ENCODE results near the gene GRIA1.
A peak's percentile ranks its signal among the peaks of the same experiment; 100 is the strongest.
"Not testable (repeated sequence)": the region's sequence is repeated elsewhere in the genome, so short reads cannot be mapped to it uniquely, and the experiment has no call there.

GRIA1 gene

GRCh38 chr5:153818626-153819025 lies 328.2 kb downstream of the GRIA1 start:
- TF ChIP-seq L3MBTL2 (conservative IDR thresholded peaks at IDR 0.05) = no peak
- CTCF ChIA-PET = no interaction called here
- DNase-seq (ENCODE audit: extremely low spot score) = no peak
- POLR2A ChIA-PET = no interaction called here

- CTCF ChIA-PET = no interaction called here
- TF ChIP-seq PKNOX1 (IDR thresholded peaks at IDR 0.05) (no peak), SUZ12 (IDR thresholded peaks at IDR 0.05) (no peak), FOXK2 (IDR thresholded peaks at IDR 0.05) (no peak), TARDBP (IDR thresholded peaks at IDR 0.05) (no peak), SP1 (IDR thresholded peaks at IDR 0.05) (no peak), ELF4 (IDR thresholded peaks at IDR 0.05) (no peak)
- DNase-seq (ENCODE audit: extremely low spot score) = no peak
- POLR2A ChIA-PET = no interaction called here
These were observed 332.6 kb downstream of the GRIA1 start for GRCh38 chr5:153823036-153823435.

GRCh38 chr5:153824909-153825308 lies 334.4 kb downstream of the GRIA1 start:
- DNase-seq (ENCODE audit: extremely low spot score) = no peak
- ChIA-PET CTCF (no interaction called here), POLR2A (no interaction called here)
- TF ChIP-seq SP1 (IDR thresholded peaks at IDR 0.05) (no peak), BHLHE40 (IDR thresholded peaks at IDR 0.05; ENCODE audit: borderline replicate concordance) (no peak)

- no peak for DNase-seq (ENCODE audit: extremely low spot score)
- TF ChIP-seq CTBP1 (IDR thresholded peaks at IDR 0.05; ENCODE audit: borderline replicate concordance) = no peak
- no peak for TF ChIP-seq SUZ12 (IDR thresholded peaks at IDR 0.05)
- no peak for TF ChIP-seq ELF4 (IDR thresholded peaks at IDR 0.05)
- TF ChIP-seq TARDBP (IDR thresholded peaks at IDR 0.05) = no peak
- no peak for TF ChIP-seq LEF1 (IDR thresholded peaks at IDR 0.05; ENCODE audit: borderline replicate concordance)
- ChIA-PET CTCF (interaction anchor here (1.1 kb wide), 1 partner anchor 138 kb away, joined by 6 read pairs; no protein-coding TSS in a partner anchor), POLR2A (no interaction called here)
These were observed 336.9 kb downstream of the GRIA1 start for GRCh38 chr5:153827397-153827796.

- POLR2A ChIA-PET = no interaction called here
- TF ChIP-seq PKNOX1 (IDR thresholded peaks at IDR 0.05) (no peak), FOXK2 (IDR thresholded peaks at IDR 0.05) (no peak), ZNF384 (IDR thresholded peaks at IDR 0.05) (no peak), HDGF (IDR thresholded peaks at IDR 0.05; ENCODE audit: borderline replicate concordance) (no peak), TARDBP (IDR thresholded peaks at IDR 0.05) (no peak), FOXA1 (IDR thresholded peaks at IDR 0.05) (no peak), ELF4 (IDR thresholded peaks at IDR 0.05) (no peak), L3MBTL2 (conservative IDR thresholded peaks at IDR 0.05) (no peak), BHLHE40 (IDR thresholded peaks at IDR 0.05; ENCODE audit: borderline replicate concordance) (no peak), NFRKB (IDR thresholded peaks at IDR 0.05) (no peak), FOXM1 (IDR thresholded peaks at IDR 0.05; ENCODE audit: borderline replicate concordance) (no peak), ARNT (IDR thresholded peaks at IDR 0.05) (no peak), CTBP1 (IDR thresholded peaks at IDR 0.05; ENCODE audit: borderline replicate concordance) (no peak), SUZ12 (IDR thresholded peaks at IDR 0.05) (no peak), LEF1 (IDR thresholded peaks at IDR 0.05; ENCODE audit: borderline replicate concordance) (no peak), SP1 (IDR thresholded peaks at IDR 0.05) (no peak)
- DNase-seq (ENCODE audit: extremely low spot score) = no peak
- CTCF ChIA-PET = no interaction called here
These were observed 339.1 kb downstream of the GRIA1 start for GRCh38 chr5:153829510-153830065.

- TF ChIP-seq FOXK2 (IDR thresholded peaks at IDR 0.05) = no peak
- TF ChIP-seq TARDBP (IDR thresholded peaks at IDR 0.05) = no peak
- TF ChIP-seq SP1 (IDR thresholded peaks at IDR 0.05) = no peak
- TF ChIP-seq FOXM1 (IDR thresholded peaks at IDR 0.05; ENCODE audit: borderline replicate concordance) = no peak
- TF ChIP-seq NFRKB (IDR thresholded peaks at IDR 0.05) = no peak
- no peak for TF ChIP-seq PKNOX1 (IDR thresholded peaks at IDR 0.05)
- TF ChIP-seq ELF4 (IDR thresholded peaks at IDR 0.05) = no peak
- no peak for TF ChIP-seq L3MBTL2 (conservative IDR thresholded peaks at IDR 0.05)
- TF ChIP-seq CTBP1 (IDR thresholded peaks at IDR 0.05; ENCODE audit: borderline replicate concordance) = no peak
- no peak for TF ChIP-seq BHLHE40 (IDR thresholded peaks at IDR 0.05; ENCODE audit: borderline replicate concordance)
- no peak for TF ChIP-seq SUZ12 (IDR thresholded peaks at IDR 0.05)
- TF ChIP-seq LEF1 (IDR thresholded peaks at IDR 0.05; ENCODE audit: borderline replicate concordance) = no peak
- no peak for TF ChIP-seq FOXA1 (IDR thresholded peaks at IDR 0.05)
- no peak for TF ChIP-seq HDGF (IDR thresholded peaks at IDR 0.05; ENCODE audit: borderline replicate concordance)
- TF ChIP-seq ARNT (IDR thresholded peaks at IDR 0.05) = no peak
- DNase-seq (ENCODE audit: extremely low spot score) = peak; percentile 41
- POLR2A ChIA-PET = no interaction called here
- CTCF ChIA-PET = no interaction called here
These were observed 341.5 kb downstream of the GRIA1 start for GRCh38 chr5:153831973-153832372.

GRCh38 chr5:153835891-153836515 lies 345.5 kb downstream of the GRIA1 start:
- ChIA-PET POLR2A (no interaction called here), CTCF (no interaction called here)
- no peak for DNase-seq (ENCODE audit: extremely low spot score)
- TF ChIP-seq FOXK2 (IDR thresholded peaks at IDR 0.05) = no peak
- no peak for TF ChIP-seq FOXA1 (IDR thresholded peaks at IDR 0.05)
- no peak for TF ChIP-seq HDGF (IDR thresholded peaks at IDR 0.05; ENCODE audit: borderline replicate concordance)
- TF ChIP-seq FOXM1 (IDR thresholded peaks at IDR 0.05; ENCODE audit: borderline replicate concordance) = no peak
- TF ChIP-seq ARNT (IDR thresholded peaks at IDR 0.05) = no peak
- TF ChIP-seq BHLHE40 (IDR thresholded peaks at IDR 0.05; ENCODE audit: borderline replicate concordance) = no peak

- CTCF ChIA-PET; DNase-seq (ENCODE audit: extremely low spot score); POLR2A ChIA-PET: not testable (repeated sequence)
These were observed 359.0 kb downstream of the GRIA1 start for GRCh38 chr5:153849303-153850113.

All from HEK293T (cell line).